A673 (cell line): Measurements from ENCODE around the gene ARAP3. TPM values are rescaled to one million over a fixed set of nuclear protein-coding genes. Genes with fewer than 3 reads are reported as not detected.

Experiments
- BruUV-seq: library from RNA; stranded (reverse); fragments of 400-500 nt; replicated peaks from 2 replicates; lab custom pipeline; 2021; lab: Mats Ljungman, UMichigan
- CTCF ChIA-PET: fragments of 300-600 bp; sonication (Branson Sonifier 250); formaldehyde crosslinking; loops from one replicate; lab custom pipeline; 2022; ENCODE audit warnings: antibody characterized with exemption; lab: Charles Lee
- POLR2A ChIA-PET: fragments of 300-600 bp; sonication (Branson Sonifier 250); formaldehyde crosslinking; loops from one replicate; lab custom pipeline; 2022; ENCODE audit warnings: antibody characterized with exemption; ENCODE audit not compliant: low non-redundant PET; lab: Charles Lee
- DNase-seq: peaks from one replicate; pipeline ENCODE4 v3.0.0-alpha.2; 2015; ENCODE audit warnings: low spot score
- H3K27ac ChIP-seq: fragments of 200-600 bp; sonication (generic); 2 replicates; pipeline ENCODE4 v1.5.1; 2016; ENCODE audit warnings: mixed run types, low read depth, mild to moderate bottlenecking, mixed read lengths, antibody characterized with exemption, low read length; ENCODE audit not compliant: poor library complexity, severe bottlenecking
- H3K27me3 ChIP-seq: fragments of 200-600 bp; sonication (generic); replicated peaks from 2 replicates; pipeline ENCODE4 v1.6.1; 2017; ENCODE audit warnings: mixed run types, low read depth, mild to moderate bottlenecking, mixed read lengths, antibody characterized with exemption, low read length; ENCODE audit not compliant: insufficient read depth, poor library complexity
- H3K36me3 ChIP-seq: fragments of 200-600 bp; sonication (generic); 2 replicates; pipeline ENCODE4 v1.6.1; 2016; ENCODE audit warnings: mixed run types, mild to moderate bottlenecking, mixed read lengths, antibody characterized with exemption, low read length; ENCODE audit not compliant: insufficient read depth, poor library complexity, severe bottlenecking
- H3K4me1 ChIP-seq: fragments of 200-600 bp; sonication (generic); 2 replicates; pipeline ENCODE4 v1.6.1; 2017; ENCODE audit warnings: mixed run types, mild to moderate bottlenecking, mixed read lengths, antibody characterized with exemption, low read length; ENCODE audit not compliant: insufficient read depth, poor library complexity, severe bottlenecking
- H3K4me3 ChIP-seq: fragments of 200-600 bp; sonication (generic); 2 replicates; pipeline ENCODE4 v1.5.1; 2016; ENCODE audit warnings: low read depth, mixed run types, mild to moderate bottlenecking, mixed read lengths, low read length; ENCODE audit not compliant: poor library complexity, severe bottlenecking
- H3K9me3 ChIP-seq: fragments of 200-600 bp; sonication (generic); 2 replicates; pipeline ENCODE4 v1.6.1; 2016; ENCODE audit warnings: mixed run types, low read depth, mild to moderate bottlenecking, mixed read lengths, antibody characterized with exemption, low read length; ENCODE audit not compliant: poor library complexity, severe bottlenecking
- EZH2 ChIP-seq: fragments of 200-600 bp; sonication (generic); IDR thresholded peaks from 2 replicates; pipeline ENCODE4 v1.6.1; 2017; ENCODE audit warnings: borderline replicate concordance, low read depth, mild to moderate bottlenecking, mixed read lengths, antibody characterized with exemption, low read length; ENCODE audit not compliant: poor library complexity, severe bottlenecking
- intact Hi-C: fragments of 100-400 bp; cut with micrococcal nuclease; formaldehyde crosslinking; loops from one replicate; pipeline ENCODE4 v1.10.0; 2022; ENCODE audit not compliant: unreplicated experiment
- total RNA-seq: library from RNA; stranded (reverse); gene quantifications from 2 replicates; pipeline ENCODE4 v1.2.3, GENCODE V29; 2021
- TF ChIP-seq, protein P1 (sequence below): fragments of 300-800, 200-600 bp; sonication (generic); conservative IDR thresholded peaks from 2 replicates; pipeline ENCODE4 v1.5.1; 2017; ENCODE audit warnings: low read depth, mild to moderate bottlenecking, antibody characterized with exemption, low read length, moderate library complexity, mixed read lengths

ARAP3 gene
- total RNA-seq, 1 experiment from 2014 or later = 4.1 TPM

DNA sequence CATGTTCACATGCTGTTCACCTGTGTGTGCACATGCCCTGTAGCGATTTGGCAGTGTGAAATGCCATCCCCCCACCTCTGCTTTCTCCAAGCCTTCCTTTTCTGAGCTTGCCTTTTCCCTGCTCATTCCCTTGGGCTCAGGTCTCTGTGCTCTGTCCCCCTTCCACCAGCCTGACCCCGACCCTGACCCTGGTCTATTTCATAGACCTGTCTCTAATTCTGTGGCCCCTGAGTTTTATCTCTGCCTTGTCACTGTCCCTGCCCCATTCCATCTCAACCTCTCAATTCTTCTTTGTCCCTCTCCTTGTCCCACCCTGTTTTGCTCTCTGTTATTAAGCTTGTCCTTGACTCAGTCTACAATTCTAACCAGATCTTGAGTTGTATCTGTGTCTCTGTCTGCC, 735 bp downstream of the ARAP3 start:
- Histone ChIP-seq H3K27ac (no peak overlapping the region), H3K27me3 (no peaks in the 10 kb centered on the region), H3K9me3 (no peaks in the 10 kb centered on the region), H3K4me1 (peaks cover 9% of the 10 kb centered on the region), H3K36me3 (no peaks in the 10 kb centered on the region), H3K4me3 (peak overlapping the region; percentile 23)
- ChIA-PET CTCF (interaction anchor here (1.0 to 1.6 kb wide), 2 partner anchors 89 to 287 kb away, joined by 4 to 6 read pairs; partner anchors contain the start of gene RNF14), POLR2A (no interaction called here)
- no peak for TF ChIP-seq EZH2
- TF ChIP-seq, protein P1, sequence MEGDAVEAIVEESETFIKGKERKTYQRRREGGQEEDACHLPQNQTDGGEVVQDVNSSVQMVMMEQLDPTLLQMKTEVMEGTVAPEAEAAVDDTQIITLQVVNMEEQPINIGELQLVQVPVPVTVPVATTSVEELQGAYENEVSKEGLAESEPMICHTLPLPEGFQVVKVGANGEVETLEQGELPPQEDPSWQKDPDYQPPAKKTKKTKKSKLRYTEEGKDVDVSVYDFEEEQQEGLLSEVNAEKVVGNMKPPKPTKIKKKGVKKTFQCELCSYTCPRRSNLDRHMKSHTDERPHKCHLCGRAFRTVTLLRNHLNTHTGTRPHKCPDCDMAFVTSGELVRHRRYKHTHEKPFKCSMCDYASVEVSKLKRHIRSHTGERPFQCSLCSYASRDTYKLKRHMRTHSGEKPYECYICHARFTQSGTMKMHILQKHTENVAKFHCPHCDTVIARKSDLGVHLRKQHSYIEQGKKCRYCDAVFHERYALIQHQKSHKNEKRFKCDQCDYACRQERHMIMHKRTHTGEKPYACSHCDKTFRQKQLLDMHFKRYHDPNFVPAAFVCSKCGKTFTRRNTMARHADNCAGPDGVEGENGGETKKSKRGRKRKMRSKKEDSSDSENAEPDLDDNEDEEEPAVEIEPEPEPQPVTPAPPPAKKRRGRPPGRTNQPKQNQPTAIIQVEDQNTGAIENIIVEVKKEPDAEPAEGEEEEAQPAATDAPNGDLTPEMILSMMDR = no peak
- intact Hi-C loops = no loop called here
- no TSS peak for BruUV-seq
- no peak for DNase-seq

DNA sequence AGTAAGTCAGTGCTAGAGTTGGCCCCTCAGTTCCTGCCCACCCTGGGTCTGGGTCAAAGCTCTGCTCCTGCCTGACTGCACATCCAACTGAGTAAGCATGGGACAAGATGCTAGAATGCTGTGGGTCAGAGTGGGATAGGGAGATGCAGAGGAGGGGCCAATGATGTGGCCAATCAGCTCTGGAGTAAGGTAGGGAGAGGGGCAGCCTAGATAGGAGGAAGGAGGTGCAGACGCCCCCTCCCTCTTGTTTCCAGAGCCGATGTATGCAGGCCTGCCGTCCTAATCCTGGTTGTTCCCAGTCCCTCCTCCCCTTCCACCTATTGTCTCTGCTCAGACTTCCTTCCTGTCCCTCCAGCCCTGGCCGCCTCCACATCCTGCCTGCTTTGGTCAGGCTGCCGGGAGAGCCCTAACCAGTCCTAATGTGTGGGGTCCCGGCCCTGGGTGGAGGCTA, 1.3 kb downstream of the ARAP3 start:
- H3K27ac ChIP-seq = no peak overlapping the region
- POLR2A ChIA-PET = interaction anchor here (0.5 kb wide), 1 partner anchor 13 kb away, joined by 4 read pairs; no protein-coding TSS in a partner anchor
- BruUV-seq = no TSS peak
- H3K4me3 ChIP-seq = no peak overlapping the region
- CTCF ChIA-PET = interaction anchor here (1.6 kb wide), 1 partner anchor 89 kb away, joined by 6 read pairs; no protein-coding TSS in a partner anchor
- TF ChIP-seq, protein P1 = no peak
- no peak for TF ChIP-seq EZH2
- intact Hi-C loops = no loop called here
- no peaks in the 10 kb centered on the region for H3K9me3 ChIP-seq
- peak; percentile 66 for DNase-seq
- no peaks in the 10 kb centered on the region for H3K36me3 ChIP-seq
- H3K27me3 ChIP-seq = no peaks in the 10 kb centered on the region
- H3K4me1 ChIP-seq = peaks cover 9% of the 10 kb centered on the region

DNA sequence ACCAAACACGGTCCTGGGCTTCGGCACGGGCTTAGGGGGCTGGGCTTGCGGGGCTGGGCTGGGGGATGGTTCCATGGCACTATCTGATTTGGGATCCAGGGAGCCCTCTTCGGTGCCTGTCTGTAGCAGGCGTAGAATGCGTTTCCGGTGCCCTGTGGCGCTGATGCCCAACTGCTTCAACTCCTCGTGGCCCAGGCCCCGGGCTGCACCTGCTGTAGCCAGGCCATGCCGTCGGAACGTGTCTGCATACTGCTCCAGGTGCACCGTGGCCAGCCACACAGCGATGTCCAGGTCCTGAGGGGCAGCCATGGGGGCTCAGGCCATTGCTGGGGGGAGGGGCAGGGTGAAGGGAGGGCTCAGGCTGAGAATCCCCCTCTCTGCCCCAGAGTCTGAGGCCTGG, 1.9 kb downstream of the ARAP3 start:
- intact Hi-C loops = no loop called here
- no peaks in the 10 kb centered on the region for H3K9me3 ChIP-seq
- ChIA-PET POLR2A (interaction anchor here (0.5 kb wide), 1 partner anchor 13 kb away, joined by 4 read pairs; no protein-coding TSS in a partner anchor), CTCF (interaction anchor here (1.6 kb wide), 1 partner anchor 88 kb away, joined by 6 read pairs; no protein-coding TSS in a partner anchor)
- no peaks in the 10 kb centered on the region for H3K36me3 ChIP-seq
- TF ChIP-seq, protein P1 = no peak
- TF ChIP-seq EZH2 = no peak
- no TSS peak for BruUV-seq
- H3K4me3 ChIP-seq = no peak overlapping the region
- H3K27ac ChIP-seq = no peak overlapping the region
- H3K27me3 ChIP-seq = no peaks in the 10 kb centered on the region
- peaks cover 9% of the 10 kb centered on the region for H3K4me1 ChIP-seq
- DNase-seq = no peak
